Measurements from ENCODE around the gene ST6GALNAC2.

GRCh38 chr17:76565728-76566612 lies 19.7 kb downstream of the ST6GALNAC2 start:
- no peak; the same call in 1 of the 2 replicates for TF ChIP-seq CTCF (conservative IDR thresholded peaks at IDR 0.05; ENCODE audit: low read length)
- no peak for TF ChIP-seq EZH2phosphoT487 (IDR thresholded peaks at IDR 0.05; ENCODE audit: borderline replicate concordance)

Data from Loucy (cell line).